RKO (cell line): ENCODE results near the gene CYB561D1.

Experiments
- DNase-seq: peaks from one replicate; pipeline ENCODE4 v3.0.0-alpha.2; 2016; ENCODE audit warnings: low spot score

Gene CYB561D1

DNA sequence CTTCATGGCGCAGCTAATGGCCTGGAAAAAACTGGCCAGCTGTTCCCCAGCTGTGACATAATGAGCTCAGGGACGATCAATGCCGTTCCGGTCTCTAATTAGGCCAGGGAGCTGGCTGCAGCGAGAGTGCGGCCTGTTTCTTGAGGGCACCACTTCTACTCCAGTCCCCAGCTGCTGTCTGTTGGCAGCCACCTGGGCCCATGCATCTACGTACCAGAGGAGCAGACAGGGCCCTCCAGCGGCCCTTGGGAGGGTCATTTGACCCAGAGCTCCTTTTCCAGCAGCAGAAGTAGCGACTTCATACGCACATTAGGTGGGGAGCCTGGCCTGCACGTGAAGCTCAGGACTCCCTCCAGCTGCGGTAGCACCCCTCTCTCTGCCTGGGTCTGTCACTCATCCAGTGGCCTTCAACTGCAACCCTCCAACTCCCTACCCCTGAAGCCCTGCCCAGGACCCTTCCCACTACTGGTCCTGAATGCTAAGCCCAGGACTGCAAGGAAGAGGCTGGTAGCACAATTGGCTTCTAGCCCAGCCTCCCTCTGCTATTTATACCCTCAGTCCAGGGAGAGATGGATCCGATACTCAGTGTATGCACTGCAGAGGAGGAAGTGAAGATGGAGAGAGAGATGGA lies 36.7 kb downstream of the CYB561D1 start:
- no peak for DNase-seq

DNA sequence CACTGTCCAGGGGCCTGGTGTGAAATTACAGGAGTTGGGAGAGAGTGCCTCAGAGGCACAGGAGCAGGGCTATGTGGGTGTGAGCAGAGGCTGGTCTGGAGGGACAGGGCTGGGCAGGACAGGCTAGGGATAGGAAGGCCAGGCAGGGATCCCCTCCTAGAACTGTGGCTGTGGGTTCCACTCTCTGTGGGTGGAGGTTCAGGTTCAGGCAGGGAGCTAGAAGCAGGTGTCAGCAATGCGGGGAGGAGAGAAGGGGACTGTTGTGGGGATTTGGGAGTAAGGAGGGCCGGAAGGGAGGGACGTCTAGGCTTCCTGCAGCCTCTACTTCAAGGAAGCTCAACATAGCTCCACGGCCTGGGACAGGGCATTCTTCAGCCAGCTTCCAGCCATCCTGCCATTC lies 37.5 kb downstream of the CYB561D1 start:
- no peak for DNase-seq

DNA sequence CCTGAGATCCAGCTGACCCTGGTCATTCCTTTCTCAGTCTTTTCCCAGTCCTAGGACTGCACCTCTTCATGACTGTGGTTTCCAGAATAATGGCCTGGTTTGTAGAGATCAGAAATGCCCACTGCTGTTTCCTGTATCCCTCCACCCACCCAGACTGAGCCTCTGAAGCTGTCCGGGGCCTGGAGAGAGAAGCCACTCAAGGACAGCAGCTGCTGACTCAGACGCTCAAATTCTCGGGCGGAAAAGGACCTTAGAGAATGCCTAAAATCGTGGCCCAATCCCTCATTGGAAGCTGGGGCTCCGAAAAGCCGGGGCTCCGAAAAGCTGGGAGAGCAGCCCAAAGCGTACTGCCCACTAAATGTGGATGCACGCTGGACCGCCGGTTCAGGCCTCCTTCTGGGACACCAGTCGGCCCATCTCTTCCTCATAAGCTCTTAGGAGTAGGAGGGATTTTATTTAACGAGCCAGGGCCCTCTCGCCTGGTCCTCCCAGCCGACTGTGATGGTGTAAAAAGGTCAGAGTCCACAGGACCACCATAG lies 38.0 kb downstream of the CYB561D1 start:
- no peak for DNase-seq

DNA sequence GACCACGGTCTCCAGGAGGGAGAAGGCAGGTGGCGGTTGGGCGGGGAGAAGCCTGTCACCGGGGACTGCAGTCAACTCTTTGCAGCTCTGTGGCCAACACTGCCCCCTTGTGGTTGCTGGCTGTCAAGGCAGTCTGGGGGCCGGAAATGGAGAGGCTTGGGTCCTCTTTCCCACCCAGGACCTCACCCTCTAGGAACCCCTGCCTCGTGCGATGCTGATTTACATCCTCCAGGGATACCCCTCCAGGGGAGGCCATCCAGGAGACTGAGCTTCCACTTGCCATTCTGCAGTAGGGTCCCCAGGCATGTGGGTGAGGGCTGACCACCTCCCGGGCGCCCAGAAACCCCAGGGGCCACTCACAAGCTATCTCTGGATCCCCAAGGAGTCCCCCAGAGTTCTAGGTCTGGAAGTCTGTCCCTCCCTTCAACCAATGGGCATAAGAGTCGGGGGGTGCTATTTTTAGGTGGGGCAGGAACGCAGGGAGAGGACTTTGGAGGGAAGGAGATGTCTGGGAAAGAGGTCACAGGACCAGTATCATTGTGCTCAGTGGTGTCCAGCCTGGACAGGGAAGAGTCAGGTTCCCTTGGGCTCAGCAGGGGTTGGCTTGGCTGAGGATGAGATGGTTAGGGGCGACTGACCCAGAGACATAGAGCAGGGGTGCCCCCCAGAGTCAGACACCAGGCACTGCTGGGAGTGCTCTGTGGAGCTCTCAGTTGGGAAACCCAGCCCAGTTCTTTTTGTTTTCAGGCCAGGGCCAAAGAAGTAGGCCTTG lies 38.7 kb downstream of the CYB561D1 start:
- peak; percentile 90 for DNase-seq

DNA sequence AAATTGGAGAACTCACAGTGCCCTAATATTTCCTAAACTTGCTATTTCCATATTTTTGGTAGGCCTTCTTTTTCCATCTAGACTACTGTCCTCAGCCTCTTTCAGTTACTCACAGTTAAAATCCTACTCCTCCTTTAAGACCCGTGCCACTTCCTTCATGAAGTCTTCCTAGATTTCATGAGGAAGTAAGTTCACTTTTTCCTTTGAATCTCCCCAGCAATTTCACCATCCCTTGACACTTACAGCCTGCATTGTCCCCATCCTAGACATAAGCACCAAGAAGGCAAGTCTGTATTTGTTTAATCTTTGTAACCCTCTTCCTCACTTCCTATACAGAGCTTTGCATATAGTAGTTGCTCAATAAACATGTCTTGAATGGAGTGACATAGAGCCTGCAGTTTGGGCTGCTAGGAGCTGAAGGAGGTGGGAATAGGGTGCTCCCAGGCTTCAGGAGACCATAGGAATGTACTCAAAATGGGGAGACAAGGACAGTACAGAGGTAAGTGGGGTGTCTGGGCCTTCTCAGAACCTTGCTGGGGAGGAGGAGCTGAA lies 40.5 kb downstream of the CYB561D1 start:
- DNase-seq: no peak

DNA sequence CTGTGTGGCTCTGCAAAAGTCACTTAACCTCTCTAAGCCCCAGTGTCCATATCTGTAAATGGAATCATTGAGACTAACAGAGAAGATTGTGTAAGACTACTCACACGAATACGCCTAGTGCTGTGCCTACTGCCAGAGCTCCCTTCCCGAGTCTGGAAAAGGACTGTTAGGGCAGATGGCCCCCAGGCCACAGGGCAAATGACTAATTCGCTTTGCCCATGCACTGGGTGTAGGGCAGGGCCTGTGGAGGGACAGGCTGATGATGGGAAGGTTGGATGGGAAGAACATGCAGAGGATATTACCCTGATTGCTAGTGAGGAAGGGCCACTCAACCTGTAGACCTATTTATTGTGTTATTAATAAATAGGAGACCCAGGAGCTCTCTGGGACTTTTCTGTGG lies 41.6 kb downstream of the CYB561D1 start:
- no peak for DNase-seq

DNA sequence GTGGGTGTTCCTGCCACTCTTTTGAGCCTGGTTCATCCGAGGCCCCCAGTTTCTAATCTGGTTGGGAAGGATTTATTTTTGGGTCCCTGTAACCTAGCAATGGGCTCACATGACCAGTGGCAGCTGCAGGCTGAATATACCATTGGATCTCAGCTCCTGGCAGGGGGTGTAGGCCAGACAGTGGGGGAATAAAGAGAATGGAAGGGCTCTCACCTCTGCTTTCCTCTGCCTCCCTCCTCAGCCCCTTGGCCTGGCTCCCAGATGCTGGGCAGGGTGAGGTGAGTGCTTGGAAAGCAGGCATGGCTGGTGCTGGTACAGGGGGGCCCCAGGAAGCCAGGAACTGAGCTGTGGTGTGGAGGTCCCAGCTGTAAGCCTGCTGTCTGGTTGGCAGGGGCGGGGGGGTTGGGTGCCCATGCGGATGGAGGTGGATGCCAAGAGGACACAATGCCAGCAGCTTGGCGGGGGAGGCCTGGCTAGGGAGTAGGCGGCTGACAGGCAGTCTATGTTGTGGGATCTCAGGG lies 42.1 kb downstream of the CYB561D1 start:
- no peak for DNase-seq

DNA sequence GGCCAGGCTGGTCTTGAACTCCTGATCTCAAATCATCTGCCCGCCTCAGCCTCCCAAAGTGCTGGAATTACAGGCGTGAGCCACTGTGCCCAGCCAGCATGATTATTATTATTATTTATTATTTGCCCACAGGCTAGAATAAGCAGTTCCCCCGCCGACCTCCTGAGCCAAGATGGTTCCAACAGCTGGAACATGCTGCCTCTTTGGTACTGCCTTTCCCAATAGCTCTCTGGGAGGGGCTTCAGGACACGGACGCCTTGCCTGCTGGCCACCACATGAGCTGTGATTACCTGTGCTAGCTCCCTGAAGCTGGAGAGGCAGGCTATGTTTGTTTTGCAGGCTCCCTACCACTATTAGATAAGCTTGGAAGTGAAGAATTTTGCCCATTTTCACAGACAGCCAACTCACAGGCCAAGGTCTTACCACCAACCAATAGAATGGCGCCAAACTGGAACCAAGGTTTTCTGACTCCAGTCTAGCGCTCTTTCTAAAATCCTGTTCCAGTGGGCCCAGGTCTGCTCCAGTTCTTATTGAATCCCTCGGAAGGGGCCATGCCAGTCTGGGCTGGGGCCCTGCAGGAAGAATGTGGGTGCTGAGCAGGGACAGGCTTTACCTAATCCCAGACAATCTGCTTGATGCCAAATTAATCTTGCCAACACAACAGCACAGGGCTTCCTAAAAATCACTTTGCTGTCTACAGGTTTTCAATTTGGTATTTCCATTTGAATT lies 43.7 kb downstream of the CYB561D1 start:
- DNase-seq: no peak

DNA sequence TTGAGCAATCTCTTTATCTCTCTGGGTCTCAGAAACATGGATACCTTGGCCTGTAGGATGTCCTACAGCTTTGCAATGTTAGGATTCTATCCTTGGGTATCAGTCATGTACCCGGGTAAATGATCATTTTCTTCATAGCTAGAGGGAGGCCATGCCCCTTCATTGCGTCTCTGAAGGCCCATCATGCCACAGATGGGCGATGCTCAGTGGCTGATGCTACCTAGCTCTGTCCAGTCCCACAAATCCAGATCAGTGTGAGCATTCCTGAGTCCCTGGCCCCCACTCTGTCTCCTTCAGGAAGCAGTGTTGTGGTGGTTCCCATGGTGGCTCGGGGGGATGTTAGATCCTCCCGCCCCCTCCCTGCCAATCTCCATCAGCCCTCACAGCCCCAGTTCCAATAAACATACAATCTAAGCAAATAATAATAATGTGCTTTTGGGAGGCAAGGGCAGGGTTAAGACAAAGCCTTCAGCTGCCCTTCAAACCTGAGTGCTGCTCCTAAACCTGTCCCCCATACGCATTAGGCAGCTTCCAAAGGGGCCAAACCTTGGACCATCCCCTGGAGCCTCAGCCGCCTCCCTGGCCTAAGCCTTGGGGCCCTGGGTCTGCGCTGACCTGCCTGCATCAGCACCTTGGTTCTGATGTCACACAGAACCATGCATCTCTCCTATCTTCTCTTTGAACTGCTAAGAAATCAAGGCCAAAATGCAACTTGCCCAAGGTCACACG lies 45.1 kb downstream of the CYB561D1 start:
- DNase-seq: no peak

DNA sequence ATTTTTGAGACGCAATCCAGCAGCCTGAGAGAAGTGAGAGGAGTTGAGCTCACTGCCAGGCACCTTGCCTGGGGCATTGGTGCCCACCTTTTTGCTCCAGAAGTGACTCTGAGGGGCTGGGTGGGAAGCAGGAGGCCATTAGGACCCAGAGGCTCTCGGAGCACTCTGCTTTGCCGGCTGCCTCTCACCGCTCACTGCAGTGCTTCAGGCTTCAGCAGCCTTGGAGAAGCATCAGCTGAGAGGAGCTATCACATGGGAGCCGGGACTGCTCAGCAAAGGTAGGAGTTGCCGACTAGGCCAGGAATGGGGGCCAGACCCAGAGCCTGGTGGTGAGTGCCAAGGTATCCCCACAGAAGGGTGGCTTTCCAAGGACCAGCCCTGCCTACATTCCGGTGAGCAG lies 45.8 kb downstream of the CYB561D1 start, which contains the start of gene GPR61:
Gene GPR61, plus strand, starts transcription at position 197 of the 400 bp plus-strand sequence. CDS start 3,151 bp downstream, outside the sequence.
- no peak for DNase-seq

DNA sequence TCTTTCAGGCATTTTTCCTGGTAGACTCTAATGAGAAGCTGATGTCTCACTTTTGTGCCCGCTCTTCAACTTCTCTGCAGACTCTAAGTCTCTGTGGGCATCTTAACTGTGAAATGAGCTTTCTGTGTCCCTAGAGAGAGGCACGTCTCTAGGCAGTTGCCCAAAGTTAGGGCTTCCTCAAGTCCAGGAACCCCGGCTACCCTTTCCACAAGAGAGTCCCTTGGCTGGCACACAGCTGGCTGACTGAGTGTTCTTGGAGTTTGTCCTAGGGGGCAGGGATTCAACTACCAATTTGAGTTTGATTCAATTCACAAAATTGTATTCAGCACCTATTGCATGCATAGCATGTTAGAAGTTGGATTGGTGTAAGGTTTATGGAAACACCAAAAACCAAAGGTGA lies 47.2 kb downstream of the CYB561D1 start:
- DNase-seq: no peak

DNA sequence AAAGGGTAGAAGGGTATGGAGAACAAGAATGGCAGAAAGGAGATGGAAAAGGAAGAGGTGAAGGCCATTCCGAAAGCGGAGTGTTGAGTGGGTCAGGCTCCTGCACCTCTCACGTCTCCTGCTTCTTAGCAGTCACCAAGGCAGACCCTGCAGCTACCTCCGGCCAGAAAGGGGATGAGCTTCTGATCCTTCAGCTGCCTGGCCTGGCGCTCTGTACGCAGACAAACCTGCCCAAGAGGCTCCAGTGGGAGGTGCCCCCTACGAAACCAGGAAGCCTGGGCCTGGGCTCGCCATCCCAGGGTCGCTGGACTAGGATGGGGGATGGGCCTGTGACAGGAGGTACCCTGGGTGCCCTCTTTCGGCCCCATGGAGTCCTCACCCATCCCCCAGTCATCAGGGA lies 48.8 kb downstream of the CYB561D1 start:
- no peak for DNase-seq

DNA sequence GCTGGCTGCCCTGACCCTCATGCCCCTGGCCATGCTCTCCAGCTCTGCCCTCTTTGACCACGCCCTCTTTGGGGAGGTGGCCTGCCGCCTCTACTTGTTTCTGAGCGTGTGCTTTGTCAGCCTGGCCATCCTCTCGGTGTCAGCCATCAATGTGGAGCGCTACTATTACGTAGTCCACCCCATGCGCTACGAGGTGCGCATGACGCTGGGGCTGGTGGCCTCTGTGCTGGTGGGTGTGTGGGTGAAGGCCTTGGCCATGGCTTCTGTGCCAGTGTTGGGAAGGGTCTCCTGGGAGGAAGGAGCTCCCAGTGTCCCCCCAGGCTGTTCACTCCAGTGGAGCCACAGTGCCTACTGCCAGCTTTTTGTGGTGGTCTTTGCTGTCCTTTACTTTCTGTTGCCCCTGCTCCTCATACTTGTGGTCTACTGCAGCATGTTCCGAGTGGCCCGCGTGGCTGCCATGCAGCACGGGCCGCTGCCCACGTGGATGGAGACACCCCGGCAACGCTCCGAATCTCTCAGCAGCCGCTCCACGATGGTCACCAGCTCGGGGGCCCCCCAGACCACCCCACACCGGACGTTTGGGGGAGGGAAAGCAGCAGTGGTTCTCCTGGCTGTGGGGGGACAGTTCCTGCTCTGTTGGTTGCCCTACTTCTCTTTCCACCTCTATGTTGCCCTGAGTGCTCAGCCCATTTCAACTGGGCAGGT lies 49.5 kb downstream of the CYB561D1 start:
- no peak for DNase-seq

DNA sequence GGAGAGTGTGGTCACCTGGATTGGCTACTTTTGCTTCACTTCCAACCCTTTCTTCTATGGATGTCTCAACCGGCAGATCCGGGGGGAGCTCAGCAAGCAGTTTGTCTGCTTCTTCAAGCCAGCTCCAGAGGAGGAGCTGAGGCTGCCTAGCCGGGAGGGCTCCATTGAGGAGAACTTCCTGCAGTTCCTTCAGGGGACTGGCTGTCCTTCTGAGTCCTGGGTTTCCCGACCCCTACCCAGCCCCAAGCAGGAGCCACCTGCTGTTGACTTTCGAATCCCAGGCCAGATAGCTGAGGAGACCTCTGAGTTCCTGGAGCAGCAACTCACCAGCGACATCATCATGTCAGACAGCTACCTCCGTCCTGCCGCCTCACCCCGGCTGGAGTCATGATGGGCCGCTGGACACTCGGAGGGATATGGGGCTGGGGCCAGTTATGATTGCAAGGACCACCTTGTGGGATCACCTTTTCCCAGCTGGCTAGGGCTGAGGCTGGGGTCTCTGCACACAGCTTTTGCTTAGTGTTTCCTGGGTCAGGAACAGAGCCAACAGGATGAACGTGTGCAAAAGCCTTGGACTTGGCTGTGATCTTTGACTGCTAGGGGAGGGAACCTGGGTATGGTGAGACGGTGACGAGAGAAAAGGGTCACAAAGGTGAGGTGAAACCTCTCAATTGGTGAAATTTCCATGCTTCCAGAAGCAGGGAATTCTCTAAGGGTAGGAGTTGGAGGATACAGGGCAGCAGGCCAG lies 50.3 kb downstream of the CYB561D1 start:
- DNase-seq: no peak

DNA sequence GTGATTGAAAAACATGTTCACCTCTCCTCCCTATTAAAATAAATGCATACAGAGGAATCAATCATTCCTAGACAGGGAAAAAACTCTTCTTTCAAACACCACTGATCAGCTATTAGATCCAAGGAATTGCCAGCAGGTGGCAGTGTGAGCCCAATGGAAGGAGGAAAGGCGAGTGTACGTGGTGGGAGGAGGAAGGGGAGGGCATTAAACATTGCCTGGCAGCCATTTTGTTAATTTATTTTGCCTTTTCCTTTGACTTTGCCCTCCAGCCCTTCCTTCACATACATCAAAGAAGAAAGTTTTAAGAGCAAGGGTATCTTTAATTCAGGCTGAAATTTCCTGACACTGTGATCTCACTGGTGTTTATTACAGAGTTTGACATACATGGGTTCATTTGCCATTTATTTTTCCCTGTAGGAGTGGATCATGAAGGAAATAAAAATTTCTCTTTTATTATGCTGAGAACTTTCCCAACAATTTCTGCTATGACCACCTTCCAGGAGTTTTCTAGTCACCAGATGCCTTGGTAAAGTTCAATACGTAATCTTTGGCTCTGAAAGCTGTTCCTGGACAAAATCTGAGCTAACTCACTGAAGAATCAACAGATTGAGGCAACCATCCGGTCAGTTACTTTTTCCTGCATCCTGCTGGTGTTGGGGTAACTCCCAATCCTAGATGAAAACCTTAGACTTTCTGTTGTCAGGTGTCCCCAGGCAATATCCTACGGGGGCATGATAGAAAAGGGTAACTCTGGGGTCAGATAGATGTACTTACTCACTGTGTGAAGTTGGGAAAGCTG lies 52.6 kb downstream of the CYB561D1 start:
- peak; percentile 92 for DNase-seq

DNA sequence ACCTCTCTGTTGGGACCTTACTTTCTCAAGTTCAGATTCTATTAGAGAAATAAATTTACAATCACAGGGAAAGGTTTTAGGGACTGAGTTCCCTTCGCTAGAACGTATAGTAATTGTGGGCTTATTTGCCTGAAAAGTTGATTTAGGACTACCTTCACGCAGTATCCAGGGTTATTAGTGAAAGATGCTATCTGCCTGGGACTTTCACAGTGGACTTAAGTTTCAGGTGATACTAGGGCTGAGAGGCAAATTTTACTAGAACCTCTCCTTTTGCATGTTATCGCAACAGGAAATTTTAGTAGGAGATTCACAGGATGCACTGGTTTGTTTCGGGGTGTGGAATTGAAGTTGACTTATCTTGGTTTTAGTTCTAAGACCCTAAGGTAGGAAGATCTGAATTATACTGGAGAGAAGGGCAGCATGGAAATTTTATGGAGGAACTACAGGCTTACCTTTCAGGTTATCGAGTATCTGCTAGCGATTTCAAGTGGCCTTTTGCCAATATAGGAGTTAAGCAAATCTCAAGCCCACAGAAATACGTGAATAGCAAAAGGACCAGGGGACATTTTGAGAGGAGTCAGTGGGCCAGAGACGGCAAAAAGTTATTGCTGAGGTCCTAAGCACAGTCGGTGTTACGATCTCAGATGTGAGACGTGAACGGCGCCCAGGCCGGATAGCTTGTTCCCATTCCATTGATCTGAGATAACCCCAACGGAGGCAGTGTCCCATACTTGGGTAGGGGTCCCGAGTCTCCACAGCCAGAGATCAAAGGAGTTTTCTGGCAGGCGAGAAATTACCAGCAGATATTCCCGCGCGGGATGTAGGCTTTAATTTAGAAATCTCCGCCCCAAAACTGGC lies 53.8 kb downstream of the CYB561D1 start:
- DNase-seq: peak; percentile 57

DNA sequence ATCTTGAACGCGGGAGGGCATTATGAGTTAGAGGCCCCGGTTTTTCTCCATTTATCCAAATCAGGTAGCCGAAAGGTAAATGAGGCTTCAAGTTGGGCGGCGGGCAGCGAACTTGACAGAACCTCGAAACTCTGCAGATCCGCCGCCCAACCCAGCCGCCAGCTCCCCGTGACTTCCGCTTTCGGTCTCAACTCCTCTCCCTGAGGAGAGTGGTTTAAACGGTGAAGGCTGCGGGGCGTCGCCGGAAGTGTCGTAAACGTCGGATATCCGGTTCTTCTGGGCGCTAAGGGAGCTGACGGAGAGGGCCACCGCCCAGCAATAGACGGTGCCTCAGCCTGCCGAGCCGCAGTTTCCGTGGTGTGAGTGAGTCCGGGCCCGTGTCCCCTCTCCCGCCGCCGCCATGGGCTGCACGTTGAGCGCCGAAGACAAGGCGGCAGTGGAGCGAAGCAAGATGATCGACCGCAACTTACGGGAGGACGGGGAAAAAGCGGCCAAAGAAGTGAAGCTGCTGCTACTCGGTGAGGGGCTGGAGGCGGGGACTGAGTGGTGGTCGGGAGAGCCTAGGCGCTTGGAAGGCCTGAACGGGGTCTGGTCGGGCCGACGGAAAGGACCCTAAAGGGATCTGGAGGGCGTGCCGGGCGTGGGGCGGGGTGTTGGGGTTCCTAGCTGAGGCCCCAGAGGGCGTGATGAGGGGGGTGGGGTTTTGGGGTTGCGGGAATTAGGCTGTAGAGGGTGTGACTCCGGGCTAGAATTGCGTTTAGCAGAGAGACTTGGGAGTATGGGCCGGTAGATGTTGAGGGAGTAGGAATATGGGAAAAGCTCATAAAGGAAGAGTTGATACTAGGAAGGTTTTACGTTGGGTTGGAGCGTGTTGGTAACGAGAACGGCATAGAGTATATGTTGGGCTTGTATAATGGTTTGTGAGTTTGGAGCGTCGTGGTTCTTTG lies 54.7 kb downstream of the CYB561D1 start, which contains the start of gene GNAI3:
Gene GNAI3, plus strand, starts transcription at position 295 of the 947 bp plus-strand sequence. Its CDS starts 106 bp downstream, at position 401.
- peak; percentile 95 for DNase-seq
